Skeletal muscle satellite cell (primary cell): Measurements from ENCODE around the gene SPATA6.

Experiments used
- H3K27me3 ChIP-seq: 2 replicates; pipeline ENCODE4 v1.7.0; 2013; ENCODE audit warnings: low read length; ENCODE audit not compliant: control insufficient read depth, insufficient read depth
- H3K36me3 ChIP-seq: 2 replicates; pipeline ENCODE4 v1.7.0; 2013; ENCODE audit warnings: mild to moderate bottlenecking, control low read depth, low read length; ENCODE audit not compliant: insufficient read depth
- H3K4me1 ChIP-seq: 2 replicates; pipeline ENCODE4 v1.7.0; 2013; ENCODE audit warnings: low read length; ENCODE audit not compliant: control insufficient read depth, insufficient read depth
- H3K4me2 ChIP-seq: 2 replicates; pipeline ENCODE4 v1.7.0; 2013; ENCODE audit warnings: mild to moderate bottlenecking, low read length
- H3K4me3 ChIP-seq: 2 replicates; pipeline ENCODE4 v1.7.0; 2013; ENCODE audit warnings: low read length
- H3K9ac ChIP-seq: 2 replicates; pipeline ENCODE4 v1.7.0; 2013; ENCODE audit warnings: mild to moderate bottlenecking, low read depth, low read length, moderate library complexity
- H3K9me3 ChIP-seq: replicated peaks from 2 replicates; pipeline ENCODE4 v1.7.0; 2013; ENCODE audit warnings: mild to moderate bottlenecking, control low read depth, low read length

The SPATA6 gene

DNA sequence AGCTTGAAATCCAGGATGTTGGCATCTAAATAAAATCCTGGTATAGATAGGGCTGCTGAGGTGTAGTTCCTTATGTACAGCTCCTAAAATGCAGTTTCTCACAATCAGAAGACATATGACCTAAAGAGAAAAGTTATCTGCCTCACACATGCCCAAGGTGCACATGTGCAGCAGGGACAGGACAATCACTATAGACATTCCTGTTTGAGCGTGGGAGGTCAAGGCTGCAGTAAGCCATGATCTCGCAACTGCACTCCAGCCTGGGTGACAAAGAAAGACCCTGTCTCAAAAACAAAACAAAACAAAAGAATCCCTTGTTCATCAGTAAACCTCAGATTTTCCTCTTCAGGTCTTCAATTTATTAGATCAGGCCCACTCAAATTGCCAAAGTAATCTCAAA lies 66.1 kb downstream of the SPATA6 start:
- H3K36me3 ChIP-seq, result no peaks in the 10 kb centered on the region
- no peaks in the 10 kb centered on the region for H3K9me3 ChIP-seq
- H3K4me1 ChIP-seq, result no peaks in the 10 kb centered on the region
- H3K4me2 ChIP-seq, result no peak overlapping the region
- H3K4me3 ChIP-seq, result no peak overlapping the region
- no peak overlapping the region for H3K9ac ChIP-seq
- H3K27me3 ChIP-seq, result no peaks in the 10 kb centered on the region

DNA sequence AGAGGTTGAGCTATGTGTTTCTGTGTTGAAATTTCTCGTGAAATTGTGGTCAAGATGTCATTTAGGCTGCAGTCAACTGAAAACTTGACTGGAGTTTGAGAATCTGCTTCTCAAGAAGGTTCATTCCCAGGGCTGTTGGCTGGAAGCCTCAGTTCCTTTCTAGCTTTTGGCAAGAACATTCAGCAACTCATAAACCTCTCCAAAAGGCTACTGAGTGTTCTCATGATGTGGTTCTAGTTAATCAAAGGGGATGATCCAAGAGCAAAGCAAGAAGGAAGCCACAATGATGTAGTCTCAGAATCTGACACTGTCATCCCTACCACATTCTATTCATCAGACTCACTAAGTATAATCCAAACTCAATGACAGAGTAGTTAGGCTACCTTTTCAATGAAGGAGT lies 66.6 kb downstream of the SPATA6 start:
- H3K27me3 ChIP-seq, result no peaks in the 10 kb centered on the region
- no peaks in the 10 kb centered on the region for H3K36me3 ChIP-seq
- no peak overlapping the region for H3K4me3 ChIP-seq
- H3K9me3 ChIP-seq, result no peaks in the 10 kb centered on the region
- no peaks in the 10 kb centered on the region for H3K4me1 ChIP-seq
- no peak overlapping the region for H3K9ac ChIP-seq
- no peak overlapping the region for H3K4me2 ChIP-seq

DNA sequence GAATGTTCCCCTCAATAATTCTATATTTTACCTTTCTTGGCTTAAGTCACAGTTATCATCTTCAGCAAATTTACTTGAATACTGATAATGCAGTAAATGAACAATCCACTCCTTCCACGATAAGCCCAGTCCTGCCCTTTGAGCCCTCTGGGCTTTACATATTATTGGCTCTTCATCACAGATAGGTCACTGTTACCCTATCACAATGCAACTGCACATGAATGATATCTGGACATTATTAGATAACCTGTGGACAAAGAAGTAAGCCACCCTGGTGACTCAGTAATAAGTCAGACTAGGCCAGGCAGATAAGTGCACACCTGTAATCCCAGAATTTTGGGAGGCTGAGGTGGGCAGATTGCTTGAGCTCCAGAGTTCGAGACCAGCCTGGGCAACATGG lies 69.4 kb downstream of the SPATA6 start:
- H3K9ac ChIP-seq, result no peak overlapping the region
- no peaks in the 10 kb centered on the region for H3K4me1 ChIP-seq
- no peaks in the 10 kb centered on the region for H3K9me3 ChIP-seq
- H3K27me3 ChIP-seq, result no peaks in the 10 kb centered on the region
- H3K36me3 ChIP-seq, result no peaks in the 10 kb centered on the region
- no peak overlapping the region for H3K4me2 ChIP-seq
- no peak overlapping the region for H3K4me3 ChIP-seq

DNA sequence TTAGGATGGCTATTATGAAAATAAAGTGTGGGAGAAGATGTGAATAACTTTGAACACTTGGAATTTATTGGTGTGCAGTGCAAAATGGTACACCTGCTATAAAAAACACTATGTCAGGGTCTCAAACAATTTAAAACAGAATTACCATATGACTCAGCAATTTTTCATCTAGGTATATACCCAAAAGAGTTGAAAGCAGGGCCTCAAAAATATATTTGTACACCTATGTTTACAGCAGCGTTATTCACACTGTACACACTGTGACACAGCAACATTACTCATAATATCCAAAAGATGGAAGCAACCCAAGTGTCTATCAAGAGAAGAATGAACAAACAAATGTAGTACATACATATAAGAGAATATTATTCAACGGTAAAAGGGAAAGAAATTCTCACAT lies 75.8 kb downstream of the SPATA6 start:
- Histone ChIP-seq H3K36me3 (no peaks in the 10 kb centered on the region), H3K4me1 (no peaks in the 10 kb centered on the region), H3K9me3 (no peaks in the 10 kb centered on the region), H3K4me3 (no peak overlapping the region), H3K4me2 (no peak overlapping the region), H3K9ac (no peak overlapping the region), H3K27me3 (no peaks in the 10 kb centered on the region)

DNA sequence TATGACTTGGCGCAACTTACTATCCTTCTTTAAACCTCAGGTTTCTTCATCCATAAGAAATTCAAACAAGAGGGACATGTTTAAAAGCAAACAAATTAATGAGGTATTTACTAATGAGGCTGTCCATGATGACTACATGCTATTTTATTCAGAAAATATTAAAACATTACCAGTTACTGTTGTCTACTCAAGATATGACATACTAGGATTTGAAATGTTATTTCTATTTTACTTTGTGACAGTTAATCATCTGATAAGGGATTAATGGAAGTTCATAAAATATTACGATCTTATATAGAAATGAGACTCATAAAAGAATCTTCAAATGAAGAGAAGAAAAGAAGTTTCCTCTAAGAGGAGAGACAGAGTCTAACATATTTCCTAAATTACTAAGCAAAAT lies 80.1 kb downstream of the SPATA6 start:
- Histone ChIP-seq H3K9me3 (no peaks in the 10 kb centered on the region), H3K4me2 (no peak overlapping the region), H3K9ac (no peak overlapping the region), H3K4me3 (no peak overlapping the region), H3K27me3 (no peaks in the 10 kb centered on the region), H3K36me3 (no peaks in the 10 kb centered on the region), H3K4me1 (no peaks in the 10 kb centered on the region)

DNA sequence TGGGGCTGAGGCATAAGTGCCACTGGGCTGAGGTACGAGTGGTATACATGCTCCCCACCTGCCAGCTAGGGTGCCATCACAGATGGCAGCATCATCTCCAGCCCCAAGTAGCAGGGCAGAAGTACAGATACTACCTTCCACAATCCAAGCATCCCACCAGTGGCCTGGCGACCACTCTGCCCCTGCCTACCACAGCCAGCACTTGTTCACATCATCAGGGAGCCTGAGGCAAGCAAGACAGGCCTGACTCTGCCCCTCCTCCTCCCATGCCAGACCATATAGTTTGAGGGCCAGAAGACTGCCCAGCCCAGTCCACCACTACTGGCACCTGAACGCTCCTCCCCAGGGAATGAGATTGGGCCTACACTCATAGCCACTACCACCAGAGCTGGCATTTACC lies 84.6 kb downstream of the SPATA6 start:
- no peaks in the 10 kb centered on the region for H3K4me1 ChIP-seq
- H3K9me3 ChIP-seq, result no peaks in the 10 kb centered on the region
- H3K9ac ChIP-seq, result no peak overlapping the region
- H3K36me3 ChIP-seq, result no peaks in the 10 kb centered on the region
- H3K4me2 ChIP-seq, result no peak overlapping the region
- H3K27me3 ChIP-seq, result no peaks in the 10 kb centered on the region
- no peak overlapping the region for H3K4me3 ChIP-seq

DNA sequence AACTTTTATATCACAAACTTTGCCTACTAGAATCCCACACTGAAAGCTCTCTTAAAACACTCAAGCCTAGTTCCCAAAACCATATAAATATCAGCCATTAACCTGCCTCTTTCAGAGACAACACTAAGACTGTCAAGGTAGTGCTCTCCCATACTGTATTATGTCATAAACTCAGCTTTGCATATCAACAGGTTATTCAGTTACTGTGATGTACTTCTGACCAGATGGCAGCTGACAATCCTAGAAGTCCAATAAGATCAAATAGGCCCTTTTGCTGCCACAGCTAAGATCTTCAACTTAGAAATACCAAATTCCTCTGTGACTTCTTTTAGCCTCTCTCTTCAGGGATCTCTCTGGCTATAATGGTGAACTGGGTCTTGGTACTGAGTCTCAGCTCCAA lies 97.2 kb downstream of the SPATA6 start:
- Histone ChIP-seq H3K4me1 (no peaks in the 10 kb centered on the region), H3K27me3 (no peaks in the 10 kb centered on the region), H3K9me3 (no peaks in the 10 kb centered on the region), H3K4me3 (no peak overlapping the region), H3K9ac (no peak overlapping the region), H3K36me3 (no peaks in the 10 kb centered on the region), H3K4me2 (no peak overlapping the region)

DNA sequence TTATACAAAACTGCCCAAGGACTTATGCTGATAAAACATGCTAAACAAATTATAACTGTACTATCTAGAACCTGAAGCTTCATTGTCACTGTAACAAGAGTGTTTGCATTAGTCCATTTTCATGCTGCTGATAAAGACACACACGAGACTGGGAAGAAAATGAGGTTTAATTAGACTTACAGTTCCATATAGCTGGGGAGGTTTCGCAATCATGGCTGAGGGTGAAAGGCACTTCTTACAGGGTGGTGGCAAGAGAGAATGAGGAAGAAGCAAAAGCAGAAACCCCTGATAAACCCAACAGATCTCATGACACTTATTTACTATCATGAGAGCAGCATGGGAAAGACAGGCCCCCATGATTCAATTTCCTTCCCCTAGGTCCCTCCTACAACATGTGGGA lies 100.4 kb downstream of the SPATA6 start:
- H3K4me2 ChIP-seq, result no peak overlapping the region
- no peaks in the 10 kb centered on the region for H3K27me3 ChIP-seq
- no peaks in the 10 kb centered on the region for H3K9me3 ChIP-seq
- H3K36me3 ChIP-seq, result no peaks in the 10 kb centered on the region
- H3K9ac ChIP-seq, result no peak overlapping the region
- no peak overlapping the region for H3K4me3 ChIP-seq
- H3K4me1 ChIP-seq, result no peaks in the 10 kb centered on the region

DNA sequence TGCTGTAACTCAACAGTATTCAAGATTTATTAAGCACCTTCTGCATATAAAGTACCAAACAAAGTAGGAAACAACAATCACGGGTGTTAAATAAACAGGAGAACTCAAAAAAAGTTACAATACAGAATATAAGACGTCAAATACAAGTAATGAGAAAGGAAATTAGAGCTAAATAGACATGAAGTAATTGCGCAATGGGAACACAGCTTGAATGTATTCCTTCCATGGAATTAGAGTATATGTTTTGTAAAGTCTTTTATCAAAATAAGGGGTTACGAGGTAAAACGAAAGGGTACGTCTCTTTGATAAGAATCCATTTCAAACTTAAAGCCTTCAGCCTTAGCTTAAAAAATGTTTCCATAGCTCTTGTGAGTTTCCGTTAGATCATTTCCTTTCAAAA lies 109.1 kb downstream of the SPATA6 start:
- no peak overlapping the region for H3K4me3 ChIP-seq
- H3K4me1 ChIP-seq, result no peaks in the 10 kb centered on the region
- no peaks in the 10 kb centered on the region for H3K36me3 ChIP-seq
- no peaks in the 10 kb centered on the region for H3K27me3 ChIP-seq
- H3K9ac ChIP-seq, result no peak overlapping the region
- H3K4me2 ChIP-seq, result no peak overlapping the region
- H3K9me3 ChIP-seq, result no peaks in the 10 kb centered on the region

DNA sequence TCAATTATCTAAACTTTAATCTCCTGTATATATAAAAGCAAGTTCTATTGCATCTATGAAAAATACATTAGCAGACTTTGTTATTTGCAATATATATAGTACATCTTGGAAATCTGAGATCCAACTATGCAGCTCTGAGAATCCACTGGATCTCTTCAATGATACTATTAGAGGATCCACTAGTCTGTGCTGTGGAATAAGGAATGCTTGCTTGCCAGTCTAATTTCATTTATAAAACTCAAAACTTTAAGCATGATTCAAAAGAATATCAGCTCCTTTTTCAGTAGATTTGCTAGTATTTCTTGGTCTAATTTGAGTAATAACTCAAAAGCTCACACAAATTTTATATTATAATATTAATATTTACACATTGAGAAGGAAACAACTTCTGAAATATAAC lies 115.1 kb downstream of the SPATA6 start:
- Histone ChIP-seq H3K4me1 (no peaks in the 10 kb centered on the region), H3K36me3 (no peaks in the 10 kb centered on the region), H3K9ac (no peak overlapping the region), H3K27me3 (no peaks in the 10 kb centered on the region), H3K4me2 (no peak overlapping the region), H3K4me3 (no peak overlapping the region), H3K9me3 (no peaks in the 10 kb centered on the region)

DNA sequence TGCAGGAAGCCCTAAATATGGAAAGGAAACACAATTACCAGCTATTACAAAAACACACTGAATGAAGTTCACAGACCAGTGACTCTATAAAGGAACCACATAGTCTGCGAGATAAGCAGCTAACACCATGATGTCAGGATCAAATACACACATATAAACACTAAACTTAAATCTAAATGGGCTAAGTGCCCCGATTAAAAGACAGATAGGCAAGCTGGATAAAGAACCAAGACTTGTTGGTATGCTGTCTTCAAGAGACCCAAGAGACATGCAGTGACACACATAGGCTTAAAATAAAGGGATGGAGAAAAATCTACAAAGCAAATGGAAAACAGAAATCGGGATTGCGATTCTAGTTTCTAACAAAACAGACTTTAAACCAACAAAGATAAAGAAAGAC lies 127.6 kb downstream of the SPATA6 start:
- Histone ChIP-seq H3K9ac (no peak overlapping the region), H3K4me2 (no peak overlapping the region), H3K36me3 (no peaks in the 10 kb centered on the region), H3K9me3 (no peaks in the 10 kb centered on the region), H3K4me3 (no peak overlapping the region), H3K27me3 (no peaks in the 10 kb centered on the region), H3K4me1 (no peaks in the 10 kb centered on the region)

DNA sequence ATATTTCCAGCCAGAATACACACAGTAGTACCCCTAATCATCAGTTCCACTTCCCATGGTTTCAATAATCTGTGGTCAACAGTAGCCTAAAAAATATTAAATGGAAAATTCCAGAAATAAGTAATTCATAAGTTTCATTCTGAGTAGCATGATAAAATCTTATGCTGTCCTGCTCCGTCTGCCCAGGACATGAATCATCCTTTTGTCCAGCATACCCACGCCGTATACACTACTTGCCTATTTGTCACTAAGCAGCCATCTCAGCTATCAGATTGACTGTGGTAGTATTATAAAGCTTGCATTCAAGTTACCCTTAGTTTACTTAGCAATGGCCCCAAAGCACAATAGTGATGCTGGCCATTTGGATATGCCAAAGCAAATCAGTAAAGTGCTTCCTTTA lies 130.8 kb downstream of the SPATA6 start:
- no peaks in the 10 kb centered on the region for H3K36me3 ChIP-seq
- peak overlapping the region; percentile 6 for H3K4me2 ChIP-seq
- H3K4me3 ChIP-seq, result no peak overlapping the region
- no peaks in the 10 kb centered on the region for H3K27me3 ChIP-seq
- no peaks in the 10 kb centered on the region for H3K9me3 ChIP-seq
- no peaks in the 10 kb centered on the region for H3K4me1 ChIP-seq
- no peak overlapping the region for H3K9ac ChIP-seq

DNA sequence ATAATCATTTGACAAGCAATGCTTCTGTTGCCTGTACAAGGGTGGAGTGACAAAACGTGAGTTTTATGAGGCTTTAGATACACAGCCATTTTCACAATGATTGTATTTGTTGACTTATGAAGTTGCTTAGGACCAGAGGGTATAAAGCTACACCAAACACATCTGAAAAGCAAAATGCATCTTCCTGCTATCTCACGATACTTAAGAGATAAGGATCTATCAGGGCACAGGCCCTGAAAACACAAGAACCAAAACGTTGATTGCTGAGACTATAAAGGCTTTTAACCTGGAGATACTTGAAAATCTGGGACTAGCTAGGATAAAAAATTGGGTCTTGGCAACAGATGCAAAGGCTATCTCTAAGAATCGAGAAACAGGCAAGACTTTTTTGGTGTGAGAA lies 133.7 kb downstream of the SPATA6 start:
- no peaks in the 10 kb centered on the region for H3K27me3 ChIP-seq
- no peak overlapping the region for H3K9ac ChIP-seq
- no peak overlapping the region for H3K4me3 ChIP-seq

More for the DNA sequence above, 133.7 kb downstream of the SPATA6 start:
- H3K4me1 ChIP-seq, result no peaks in the 10 kb centered on the region
- H3K36me3 ChIP-seq, result no peaks in the 10 kb centered on the region
- no peak overlapping the region for H3K4me2 ChIP-seq
- no peaks in the 10 kb centered on the region for H3K9me3 ChIP-seq
